Coronary artery (tissue), 2 donors: Measurements from ENCODE around the gene TEX29.

ENCODE experiments used
- DNase-seq: peaks from one replicate; pipeline ENCODE4 v3.0.0-alpha.2; 2017; ENCODE audit warnings: low spot score
- H3K27ac ChIP-seq, 2 donors: fragments of 200-600 bp; sonication (generic); one replicate each; pipeline ENCODE4 v1.5.1; 2016 to 2019
- H3K4me3 ChIP-seq: fragments of 200-600 bp; sonication (generic); 2 replicates; pipeline ENCODE4 v1.5.1; 2016; ENCODE audit warnings: mild to moderate bottlenecking, moderate library complexity
- CTCF ChIP-seq: fragments of 200-600 bp; sonication (generic); IDR thresholded peaks from one replicate; pipeline ENCODE4 v1.5.1; 2019; ENCODE audit warnings: antibody characterized with exemption

TEX29 gene

GRCh38 chr13:111302045-111302726 is 18.3 kb upstream of the TEX29 start:
- Histone ChIP-seq H3K27ac (no peak overlapping the region), H3K4me3 (no peak overlapping the region)
- no peak for DNase-seq
- TF ChIP-seq CTCF = no peak

- no peak for TF ChIP-seq CTCF
- DNase-seq = no peak
Measured at GRCh38 chr13:111303559-111303958, 16.9 kb upstream of the TEX29 start.

GRCh38 chr13:111304041-111304544 is 16.3 kb upstream of the TEX29 start:
- Histone ChIP-seq H3K4me3 (no peak overlapping the region), H3K27ac (no peak overlapping the region)
- no peak for DNase-seq

More at GRCh38 chr13:111303559-111303958, 16.9 kb upstream of the TEX29 start:
- Histone ChIP-seq H3K27ac (no peak overlapping the region), H3K4me3 (no peak overlapping the region)

GRCh38 chr13:111304603-111305289 is 15.7 kb upstream of the TEX29 start:
- DNase-seq = no peak
- TF ChIP-seq CTCF = no peak
- H3K27ac ChIP-seq = no peak overlapping the region
- no peak overlapping the region for H3K4me3 ChIP-seq

More at GRCh38 chr13:111304041-111304544, 16.3 kb upstream of the TEX29 start:
- no peak for TF ChIP-seq CTCF

GRCh38 chr13:111312944-111313590 is 7.4 kb upstream of the TEX29 start:
- DNase-seq = no peak
- Histone ChIP-seq H3K4me3 (no peak overlapping the region), H3K27ac (no peak overlapping the region)
- no peak for TF ChIP-seq CTCF

- TF ChIP-seq CTCF = no peak
- Histone ChIP-seq H3K4me3 (no peak overlapping the region), H3K27ac (no peak overlapping the region)
- no peak for DNase-seq
Measured at GRCh38 chr13:111313911-111314425, 6.5 kb upstream of the TEX29 start.
